ENCODE data around the gene PEX7.

Gene PEX7

GRCh38 chr6:136822376-136823127 lies at the start of gene PEX7:
TSS of gene PEX7 (plus strand) at chr6:136822592. CDS start at chr6:136822666, 74 bp downstream.
- H3K9me3 Mint-ChIP-seq (ENCODE audit: low read depth) = no peaks in the 10 kb centered on the region
- H3K36me3 Mint-ChIP-seq = peaks cover 12% of the 10 kb centered on the region
- peaks cover 25% of the 10 kb centered on the region for H3K4me1 Mint-ChIP-seq (ENCODE audit: low read depth)
- peaks cover 5% of the 10 kb centered on the region for H3K27me3 Mint-ChIP-seq
- H3K27ac Mint-ChIP-seq = peak within 1 kb of the TSS; percentile 95
- H3K4me3 Mint-ChIP-seq = peak within 1 kb of the TSS; percentile 93

GRCh38 chr6:136772685-136773472 lies 49.5 kb upstream of the PEX7 start:
- H3K4me1 Mint-ChIP-seq (ENCODE audit: low read depth) = peaks cover 34% of the 10 kb centered on the region
- H3K4me3 Mint-ChIP-seq = no peak overlapping the region
- no peaks in the 10 kb centered on the region for H3K9me3 Mint-ChIP-seq (ENCODE audit: low read depth)
- H3K27me3 Mint-ChIP-seq = no peaks in the 10 kb centered on the region
- peaks cover 7% of the 10 kb centered on the region for H3K36me3 Mint-ChIP-seq
- H3K27ac Mint-ChIP-seq = no peak overlapping the region

- H3K9me3 Mint-ChIP-seq (ENCODE audit: low read depth) = no peaks in the 10 kb centered on the region
- H3K36me3 Mint-ChIP-seq = peaks cover 7% of the 10 kb centered on the region
- H3K4me3 Mint-ChIP-seq = no peak overlapping the region
- no peak overlapping the region for H3K27ac Mint-ChIP-seq
- peaks cover 30% of the 10 kb centered on the region for H3K4me1 Mint-ChIP-seq (ENCODE audit: low read depth)
- H3K27me3 Mint-ChIP-seq = no peaks in the 10 kb centered on the region
Measured at GRCh38 chr6:136773473-136773796, 49.0 kb upstream of the PEX7 start.

GRCh38 chr6:136774228-136775041 lies 48.0 kb upstream of the PEX7 start:
- H3K4me3 Mint-ChIP-seq = no peak overlapping the region
- H3K36me3 Mint-ChIP-seq = peaks cover 7% of the 10 kb centered on the region
- peaks cover 28% of the 10 kb centered on the region for H3K4me1 Mint-ChIP-seq (ENCODE audit: low read depth)
- no peaks in the 10 kb centered on the region for H3K27me3 Mint-ChIP-seq
- no peak overlapping the region for H3K27ac Mint-ChIP-seq
- H3K9me3 Mint-ChIP-seq (ENCODE audit: low read depth) = no peaks in the 10 kb centered on the region

GRCh38 chr6:136775081-136775480 lies 47.3 kb upstream of the PEX7 start:
- H3K36me3 Mint-ChIP-seq = peaks cover 7% of the 10 kb centered on the region
- H3K4me3 Mint-ChIP-seq = no peak overlapping the region
- no peaks in the 10 kb centered on the region for H3K27me3 Mint-ChIP-seq
- peaks cover 28% of the 10 kb centered on the region for H3K4me1 Mint-ChIP-seq (ENCODE audit: low read depth)
- no peaks in the 10 kb centered on the region for H3K9me3 Mint-ChIP-seq (ENCODE audit: low read depth)
- no peak overlapping the region for H3K27ac Mint-ChIP-seq

- Mint-ChIP-seq H3K9me3 (ENCODE audit: low read depth) (no peaks in the 10 kb centered on the region), H3K4me3 (no peak overlapping the region), H3K27ac (no peak overlapping the region), H3K36me3 (peaks cover 7% of the 10 kb centered on the region), H3K27me3 (no peaks in the 10 kb centered on the region), H3K4me1 (ENCODE audit: low read depth) (peaks cover 28% of the 10 kb centered on the region)
Measured at GRCh38 chr6:136775548-136775947, 46.8 kb upstream of the PEX7 start.

- Mint-ChIP-seq H3K4me3 (no peak overlapping the region), H3K27me3 (no peaks in the 10 kb centered on the region), H3K4me1 (ENCODE audit: low read depth) (peaks cover 24% of the 10 kb centered on the region), H3K9me3 (ENCODE audit: low read depth) (no peaks in the 10 kb centered on the region), H3K36me3 (peaks cover 9% of the 10 kb centered on the region), H3K27ac (no peak overlapping the region)
Measured at GRCh38 chr6:136777651-136778050, 44.7 kb upstream of the PEX7 start.

- Mint-ChIP-seq H3K4me3 (no peak overlapping the region), H3K27me3 (no peaks in the 10 kb centered on the region), H3K27ac (no peak overlapping the region), H3K9me3 (ENCODE audit: low read depth) (no peaks in the 10 kb centered on the region), H3K36me3 (peaks cover 6% of the 10 kb centered on the region), H3K4me1 (ENCODE audit: low read depth) (peaks cover 36% of the 10 kb centered on the region)
Measured at GRCh38 chr6:136779682-136780081, 42.7 kb upstream of the PEX7 start.

GRCh38 chr6:136780972-136781371 lies 41.4 kb upstream of the PEX7 start:
- H3K27me3 Mint-ChIP-seq = no peaks in the 10 kb centered on the region
- H3K27ac Mint-ChIP-seq = no peak overlapping the region
- peaks cover 2% of the 10 kb centered on the region for H3K36me3 Mint-ChIP-seq
- peaks cover 40% of the 10 kb centered on the region for H3K4me1 Mint-ChIP-seq (ENCODE audit: low read depth)
- no peak overlapping the region for H3K4me3 Mint-ChIP-seq
- no peaks in the 10 kb centered on the region for H3K9me3 Mint-ChIP-seq (ENCODE audit: low read depth)

- H3K9me3 Mint-ChIP-seq (ENCODE audit: low read depth) = no peaks in the 10 kb centered on the region
- H3K27ac Mint-ChIP-seq = peak overlapping the region; percentile 5
- H3K36me3 Mint-ChIP-seq = peaks cover 2% of the 10 kb centered on the region
- peaks cover 44% of the 10 kb centered on the region for H3K4me1 Mint-ChIP-seq (ENCODE audit: low read depth)
- H3K4me3 Mint-ChIP-seq = no peak overlapping the region
- H3K27me3 Mint-ChIP-seq = no peaks in the 10 kb centered on the region
Measured at GRCh38 chr6:136782021-136782770, 40.2 kb upstream of the PEX7 start.

GRCh38 chr6:136783021-136783420 lies 39.4 kb upstream of the PEX7 start:
- peaks cover 52% of the 10 kb centered on the region for H3K4me1 Mint-ChIP-seq (ENCODE audit: low read depth)
- H3K9me3 Mint-ChIP-seq (ENCODE audit: low read depth) = no peaks in the 10 kb centered on the region
- no peaks in the 10 kb centered on the region for H3K27me3 Mint-ChIP-seq
- H3K36me3 Mint-ChIP-seq = peaks cover 2% of the 10 kb centered on the region
- peak overlapping the region; percentile 11 for H3K4me3 Mint-ChIP-seq
- H3K27ac Mint-ChIP-seq = peak overlapping the region; percentile 5

- Mint-ChIP-seq H3K9me3 (ENCODE audit: low read depth) (no peaks in the 10 kb centered on the region), H3K27ac (peak overlapping the region; percentile 22), H3K36me3 (peaks cover 2% of the 10 kb centered on the region), H3K27me3 (no peaks in the 10 kb centered on the region), H3K4me1 (ENCODE audit: low read depth) (peaks cover 59% of the 10 kb centered on the region), H3K4me3 (peak overlapping the region; percentile 13)
Measured at GRCh38 chr6:136783495-136784270, 38.7 kb upstream of the PEX7 start.

- Mint-ChIP-seq H3K36me3 (peaks cover 2% of the 10 kb centered on the region), H3K27ac (peak overlapping the region; percentile 64), H3K27me3 (no peaks in the 10 kb centered on the region), H3K4me1 (ENCODE audit: low read depth) (peaks cover 61% of the 10 kb centered on the region), H3K9me3 (ENCODE audit: low read depth) (no peaks in the 10 kb centered on the region), H3K4me3 (peak overlapping the region; percentile 13)
Measured at GRCh38 chr6:136784271-136784664, 38.1 kb upstream of the PEX7 start.
